Measurements from ENCODE around the gene FOXP3. TPM values are rescaled to one million over a fixed set of nuclear protein-coding genes. Genes with fewer than 3 reads are reported as not detected.

FOXP3 gene
- total RNA-seq, 1 donor from 2014 or later, result not detected

DNA sequence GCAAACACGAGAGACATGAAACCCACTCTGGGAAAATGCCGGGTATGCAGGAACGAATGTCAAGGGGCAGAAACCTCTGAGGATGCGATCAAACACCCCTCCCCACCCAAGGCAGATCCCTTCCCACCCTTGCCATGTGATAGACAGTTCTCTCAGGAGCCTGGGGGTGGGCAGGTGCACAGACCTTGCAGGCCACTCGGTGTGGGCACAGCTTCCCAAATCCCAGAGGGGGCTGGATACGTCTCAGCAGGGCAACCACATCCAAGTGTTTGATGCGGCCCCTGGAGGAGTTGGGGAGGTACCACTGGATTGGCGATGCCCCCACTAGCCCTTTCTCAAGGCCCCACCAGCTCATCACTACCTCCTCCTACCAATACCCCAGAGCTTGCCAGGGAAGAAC is 54.1 kb downstream of the FOXP3 start:
- DNase-seq (ENCODE audit: low read depth), result no peak
- TF ChIP-seq, protein P1, sequence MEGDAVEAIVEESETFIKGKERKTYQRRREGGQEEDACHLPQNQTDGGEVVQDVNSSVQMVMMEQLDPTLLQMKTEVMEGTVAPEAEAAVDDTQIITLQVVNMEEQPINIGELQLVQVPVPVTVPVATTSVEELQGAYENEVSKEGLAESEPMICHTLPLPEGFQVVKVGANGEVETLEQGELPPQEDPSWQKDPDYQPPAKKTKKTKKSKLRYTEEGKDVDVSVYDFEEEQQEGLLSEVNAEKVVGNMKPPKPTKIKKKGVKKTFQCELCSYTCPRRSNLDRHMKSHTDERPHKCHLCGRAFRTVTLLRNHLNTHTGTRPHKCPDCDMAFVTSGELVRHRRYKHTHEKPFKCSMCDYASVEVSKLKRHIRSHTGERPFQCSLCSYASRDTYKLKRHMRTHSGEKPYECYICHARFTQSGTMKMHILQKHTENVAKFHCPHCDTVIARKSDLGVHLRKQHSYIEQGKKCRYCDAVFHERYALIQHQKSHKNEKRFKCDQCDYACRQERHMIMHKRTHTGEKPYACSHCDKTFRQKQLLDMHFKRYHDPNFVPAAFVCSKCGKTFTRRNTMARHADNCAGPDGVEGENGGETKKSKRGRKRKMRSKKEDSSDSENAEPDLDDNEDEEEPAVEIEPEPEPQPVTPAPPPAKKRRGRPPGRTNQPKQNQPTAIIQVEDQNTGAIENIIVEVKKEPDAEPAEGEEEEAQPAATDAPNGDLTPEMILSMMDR (conservative IDR thresholded peaks at IDR 0.05; ENCODE audit: low read depth, low read length), result no peak
- no peak overlapping the region for H3K4me3 ChIP-seq (ENCODE audit: low read depth, low read length)

DNA sequence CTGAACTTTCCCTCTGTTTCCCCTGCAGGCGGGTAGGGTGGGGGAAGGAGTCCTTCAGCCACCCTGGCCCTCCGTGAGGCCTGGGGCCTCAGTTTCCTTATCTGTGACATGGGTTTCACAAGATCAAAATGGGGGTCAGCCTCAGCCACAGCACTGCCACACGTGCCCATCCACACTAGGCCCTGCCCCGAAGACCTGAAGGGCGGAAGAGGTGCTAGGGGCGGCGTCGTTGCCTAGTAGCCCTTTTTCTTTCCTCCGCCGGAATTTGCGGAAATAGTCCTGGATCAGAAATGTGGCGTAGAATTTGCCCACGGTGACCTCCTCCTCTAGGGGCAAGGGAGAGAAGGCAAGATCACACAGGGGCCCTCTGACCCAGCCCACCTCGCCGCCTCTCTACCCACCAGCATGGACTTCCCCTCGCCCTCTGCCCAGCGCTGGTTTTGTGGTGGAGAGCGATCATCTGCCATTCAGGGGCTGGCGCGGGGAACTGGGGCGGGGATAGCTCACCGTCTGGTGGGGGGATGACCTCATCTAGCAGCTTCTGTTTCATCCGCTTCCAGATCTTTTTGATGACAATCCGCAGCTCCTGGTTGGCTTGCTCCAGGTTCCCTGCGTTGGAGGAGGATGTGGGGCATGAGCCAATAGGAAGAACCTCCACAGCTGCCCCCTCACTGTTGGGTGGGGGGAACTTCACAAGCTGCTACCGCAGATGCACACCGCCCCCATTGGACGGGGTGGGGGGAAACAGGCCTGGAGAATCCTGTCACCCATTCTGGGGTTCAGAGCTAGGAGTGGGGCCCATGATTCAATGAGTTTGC is 54.9 kb downstream of the FOXP3 start:
- H3K4me3 ChIP-seq (ENCODE audit: low read depth, low read length), result no peak overlapping the region
- DNase-seq (ENCODE audit: low read depth), result no peak
- TF ChIP-seq, protein P1 (conservative IDR thresholded peaks at IDR 0.05; ENCODE audit: low read depth, low read length), result no peak

DNA sequence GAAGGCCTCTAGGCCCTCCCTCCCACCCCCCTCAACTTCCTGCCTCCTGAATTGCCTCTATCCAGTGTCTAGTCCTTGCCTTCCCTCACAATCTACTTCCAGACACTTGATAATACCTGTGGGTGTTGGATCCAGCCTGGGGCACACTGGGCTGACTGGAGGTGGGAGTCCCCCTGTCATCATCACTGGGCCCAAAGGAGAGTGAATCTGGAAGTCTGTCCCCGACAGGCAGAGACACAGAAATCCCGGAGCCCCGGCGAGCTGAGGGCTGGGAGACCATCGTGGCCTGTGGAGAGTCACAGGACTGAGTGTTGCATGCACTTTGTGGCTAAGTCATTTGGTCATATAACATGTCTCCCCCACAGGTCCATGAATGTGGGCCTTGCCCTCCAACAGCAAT is 56.1 kb downstream of the FOXP3 start:
- TF ChIP-seq, protein P1 (conservative IDR thresholded peaks at IDR 0.05; ENCODE audit: low read depth, low read length), result no peak
- no peak for DNase-seq (ENCODE audit: low read depth)
- H3K4me3 ChIP-seq (ENCODE audit: low read depth, low read length), result no peak overlapping the region

DNA sequence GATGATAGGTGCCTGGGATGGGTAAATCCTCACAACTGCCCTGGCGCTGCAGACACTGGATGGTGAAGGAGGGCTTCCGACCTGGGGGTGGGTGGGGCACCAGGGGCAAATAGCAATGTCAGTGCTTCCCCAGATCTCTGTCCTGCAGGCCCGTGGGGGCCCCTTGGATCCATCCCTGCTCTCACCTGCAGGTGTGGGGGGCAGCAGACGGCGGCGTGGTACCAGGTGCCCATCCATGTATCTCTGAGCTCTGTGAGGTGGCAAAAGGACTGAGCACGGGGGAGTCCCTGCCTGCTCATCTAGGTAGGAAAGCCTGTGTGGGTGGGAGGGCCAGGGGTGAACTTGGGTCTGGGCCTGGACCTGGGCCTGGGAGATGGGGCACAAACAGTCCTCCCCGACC is 58.0 kb downstream of the FOXP3 start:
- TF ChIP-seq, protein P1 (conservative IDR thresholded peaks at IDR 0.05; ENCODE audit: low read depth, low read length), result no peak
- no peak overlapping the region for H3K4me3 ChIP-seq (ENCODE audit: low read depth, low read length)
- DNase-seq (ENCODE audit: low read depth), result no peak

DNA sequence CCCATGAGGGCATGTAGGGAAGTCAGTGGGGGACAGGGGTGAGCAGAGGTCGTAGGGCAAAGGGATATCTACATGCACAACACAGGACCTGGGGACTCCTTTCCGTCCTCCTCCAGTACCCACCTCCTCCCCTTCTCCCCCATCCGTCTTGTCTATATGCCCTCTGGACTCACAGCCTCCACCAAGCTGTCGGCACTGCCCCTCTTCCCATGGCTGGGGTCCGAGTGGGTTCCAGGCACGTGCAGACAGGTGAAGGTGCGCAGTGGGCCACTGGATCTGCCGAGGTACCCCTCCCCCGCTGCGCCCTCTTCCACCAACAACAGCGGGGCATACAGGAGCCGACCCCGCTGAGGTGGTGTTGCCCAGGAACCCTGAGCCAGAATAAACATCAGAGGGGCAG is 59.1 kb downstream of the FOXP3 start:
- TF ChIP-seq, protein P1 (conservative IDR thresholded peaks at IDR 0.05; ENCODE audit: low read depth, low read length), result no peak
- no peak overlapping the region for H3K4me3 ChIP-seq (ENCODE audit: low read depth, low read length)
- DNase-seq (ENCODE audit: low read depth), result no peak

DNA sequence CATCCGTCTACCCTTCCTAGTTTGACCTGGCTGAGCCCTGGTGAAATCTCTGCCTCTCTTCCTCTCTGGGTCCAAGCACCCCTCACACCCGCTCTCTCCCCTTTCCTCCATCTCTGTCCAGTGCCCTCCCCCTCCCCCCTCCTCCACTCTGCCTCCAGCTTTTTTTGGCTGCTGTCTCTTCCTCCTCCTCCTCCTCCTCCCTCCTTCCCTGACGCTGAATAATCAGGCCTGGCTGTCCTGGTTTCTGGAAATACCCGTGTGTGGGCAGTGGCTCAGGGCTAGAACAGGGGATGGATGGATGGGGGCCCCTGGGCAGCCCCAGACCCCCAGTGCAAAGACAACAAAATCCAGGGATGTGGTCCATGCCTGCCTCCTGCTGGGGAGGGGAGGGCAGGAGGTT is 59.8 kb downstream of the FOXP3 start:
- DNase-seq (ENCODE audit: low read depth), result no peak
- no peak overlapping the region for H3K4me3 ChIP-seq (ENCODE audit: low read depth, low read length)
- TF ChIP-seq, protein P1 (conservative IDR thresholded peaks at IDR 0.05; ENCODE audit: low read depth, low read length), result no peak

DNA sequence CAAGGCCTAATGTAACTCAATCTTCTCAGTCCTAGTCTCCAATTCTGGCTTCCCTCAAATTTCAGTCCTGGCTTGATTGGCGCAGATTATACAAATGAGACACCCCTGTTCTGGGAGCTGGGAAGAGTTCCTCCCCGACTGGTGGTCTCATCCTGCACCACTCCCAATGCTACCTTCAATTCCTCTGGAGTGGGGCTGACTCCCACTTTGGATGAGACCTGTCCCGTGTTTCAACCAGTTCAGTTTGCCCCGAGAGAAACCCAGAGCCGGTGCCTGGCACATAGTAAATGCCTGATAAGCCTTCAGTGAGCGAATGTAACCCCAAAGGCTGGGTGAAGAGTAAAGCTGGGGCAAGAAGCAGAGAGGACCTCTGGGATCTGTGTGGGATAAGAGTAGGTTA is 60.5 kb downstream of the FOXP3 start:
- TF ChIP-seq, protein P1 (conservative IDR thresholded peaks at IDR 0.05; ENCODE audit: low read depth, low read length), result no peak
- DNase-seq (ENCODE audit: low read depth), result no peak
- no peak overlapping the region for H3K4me3 ChIP-seq (ENCODE audit: low read depth, low read length)
